MM.1S (cell line): ENCODE data around the gene COG5.
"Not testable (repeated sequence)": the region's sequence is repeated elsewhere in the genome, so short reads cannot be mapped to it uniquely, and the experiment has no call there.

Experiments
- DNase-seq: peaks from one replicate; pipeline ENCODE4 v3.0.0-alpha.2; 2015
- H2AFZ ChIP-seq: fragments of 300-600 bp; sonication (generic); 2 replicates; pipeline ENCODE4 v1.6.0; 2016; ENCODE audit warnings: antibody characterized with exemption, low read length
- H3F3A ChIP-seq: fragments of 300-600 bp; sonication (generic); 2 replicates; pipeline ENCODE4 v1.6.1; 2016; ENCODE audit warnings: mild to moderate bottlenecking, antibody characterized with exemption, low read length, moderate library complexity, mixed read lengths; ENCODE audit not compliant: insufficient read depth
- H3K27ac ChIP-seq: fragments of 300-600 bp; sonication (generic); 2 replicates; pipeline ENCODE4 v1.5.1; 2016; ENCODE audit warnings: mild to moderate bottlenecking, low read length
- H3K27me3 ChIP-seq: fragments of 300-600 bp; sonication (generic); replicated peaks from 2 replicates; pipeline ENCODE4 v1.6.0; 2016; ENCODE audit warnings: low read length; ENCODE audit not compliant: insufficient read depth
- H3K36me3 ChIP-seq: fragments of 300-600 bp; sonication (generic); replicated peaks from 2 replicates; pipeline ENCODE4 v1.6.1; 2016; ENCODE audit warnings: mild to moderate bottlenecking, low read length, mixed read lengths; ENCODE audit not compliant: insufficient read depth
- H3K4me1 ChIP-seq: fragments of 300-600 bp; sonication (generic); 2 replicates; pipeline ENCODE4 v1.6.1; 2016; ENCODE audit warnings: low read length, mixed read lengths
- H3K4me2 ChIP-seq: fragments of 300-600 bp; sonication (generic); 2 replicates; pipeline ENCODE4 v1.6.0; 2016; ENCODE audit warnings: low read depth, low read length
- H3K4me3 ChIP-seq: fragments of 300-600 bp; sonication (generic); 2 replicates; pipeline ENCODE4 v1.5.1; 2016; ENCODE audit warnings: low read length, mixed read lengths
- H3K79me2 ChIP-seq: fragments of 300-600 bp; sonication (generic); 2 replicates; pipeline ENCODE4 v1.6.1; 2016; ENCODE audit warnings: mixed run types, low read length, mixed read lengths
- H3K9ac ChIP-seq: fragments of 300-600 bp; sonication (generic); 2 replicates; pipeline ENCODE4 v1.6.1; 2016; ENCODE audit warnings: low read length, mixed read lengths
- H3K9me2 ChIP-seq: fragments of 300-600 bp; sonication (generic); replicated peaks from 2 replicates; pipeline ENCODE4 v1.6.1; 2016; ENCODE audit warnings: mild to moderate bottlenecking, low read length, mixed read lengths; ENCODE audit not compliant: insufficient read depth
- H3K9me3 ChIP-seq: fragments of 300-600 bp; sonication (generic); replicated peaks from 2 replicates; pipeline ENCODE4 v1.6.1; 2016; ENCODE audit warnings: mild to moderate bottlenecking, low read length, mixed read lengths; ENCODE audit not compliant: insufficient read depth
- H4K20me1 ChIP-seq: fragments of 300-600 bp; sonication (generic); 2 replicates; pipeline ENCODE4 v1.6.1; 2016; ENCODE audit warnings: mild to moderate bottlenecking, low read length, moderate library complexity, mixed read lengths; ENCODE audit not compliant: insufficient read depth
- CTCF ChIP-seq: fragments of 300-600 bp; sonication (generic); IDR thresholded peaks from 2 replicates; pipeline ENCODE4 v1.5.1; 2016; ENCODE audit warnings: antibody characterized with exemption, low read length, mixed read lengths
- EZH2 ChIP-seq: fragments of 300-600 bp; sonication (generic); optimal IDR thresholded peaks from 2 replicates; pipeline ENCODE3; 2017; ENCODE audit warnings: low read depth, mild to moderate bottlenecking, antibody characterized with exemption, low read length, mixed read lengths
- EZH2phosphoT487 ChIP-seq: fragments of 300-600 bp; sonication (generic); IDR thresholded peaks from 2 replicates; pipeline ENCODE4 v1.6.1; 2018; ENCODE audit warnings: antibody characterized with exemption, low read length

COG5 gene

GRCh38 chr7:107160389-107160788 lies 403.3 kb downstream of the COG5 start:
- Histone ChIP-seq H3K79me2 (no peaks in the 10 kb centered on the region), H4K20me1 (no peaks in the 10 kb centered on the region), H3K4me1 (no peaks in the 10 kb centered on the region), H3K4me2 (no peak overlapping the region), H3K4me3 (no peak overlapping the region), H3K27ac (no peak overlapping the region), H3F3A (no peaks in the 10 kb centered on the region), H3K9ac (no peak overlapping the region), H3K9me3 (no peaks in the 10 kb centered on the region), H3K36me3 (no peaks in the 10 kb centered on the region), H2AFZ (no peak overlapping the region), H3K27me3 (no peaks in the 10 kb centered on the region), H3K9me2 (no peaks in the 10 kb centered on the region)
- no peak for DNase-seq
- TF ChIP-seq EZH2 (no peak), CTCF (no peak), EZH2phosphoT487 (no peak)

DNA sequence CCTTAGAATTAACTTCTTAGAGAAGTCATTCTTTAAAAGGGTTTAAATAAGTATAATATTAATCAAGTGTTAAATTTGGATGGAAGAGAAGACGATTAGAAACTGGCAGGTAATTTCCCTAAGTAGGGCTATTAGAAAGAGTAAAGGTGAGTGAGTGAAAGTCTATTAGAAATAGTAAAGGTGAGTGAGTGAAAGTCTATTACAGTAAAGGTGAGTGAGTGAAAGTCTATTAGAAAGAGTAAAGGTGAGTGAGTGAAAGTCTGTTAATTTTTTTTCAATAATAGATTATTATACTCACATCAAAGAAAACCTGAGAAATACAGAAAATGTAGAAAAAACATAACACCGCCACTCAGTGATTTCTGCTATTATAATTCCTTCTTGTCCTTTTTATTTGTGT lies 405.7 kb downstream of the COG5 start:
- Histone ChIP-seq H3K36me3 (no peaks in the 10 kb centered on the region), H3K4me1 (no peaks in the 10 kb centered on the region), H3K79me2 (no peaks in the 10 kb centered on the region), H3K9me2 (no peaks in the 10 kb centered on the region), H2AFZ (no peak overlapping the region), H3K27me3 (no peaks in the 10 kb centered on the region), H3K4me3 (no peak overlapping the region), H4K20me1 (no peaks in the 10 kb centered on the region), H3K4me2 (no peak overlapping the region), H3K27ac (no peak overlapping the region), H3K9me3 (no peaks in the 10 kb centered on the region), H3F3A (no peaks in the 10 kb centered on the region), H3K9ac (no peak overlapping the region)
- TF ChIP-seq CTCF = no peak
- no peak for DNase-seq

DNA sequence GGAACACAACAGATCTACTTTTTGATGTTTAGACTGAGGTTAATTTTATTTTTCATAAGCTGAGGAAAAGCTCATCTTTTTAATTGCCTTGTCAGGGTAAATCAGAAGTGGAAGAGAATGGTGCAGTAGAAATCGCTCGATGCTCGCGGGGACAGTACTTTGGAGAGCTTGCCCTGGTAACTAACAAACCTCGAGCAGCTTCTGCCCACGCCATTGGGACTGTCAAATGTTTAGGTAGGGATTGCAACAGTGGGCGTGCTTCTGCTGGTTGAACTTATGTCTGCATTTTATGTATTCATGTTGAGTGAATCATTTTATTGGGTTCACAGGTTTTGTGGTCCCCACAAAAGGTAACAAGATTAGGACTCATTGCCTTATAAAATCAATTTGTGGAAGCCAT lies 406.6 kb downstream of the COG5 start:
- H3K4me1 ChIP-seq = no peaks in the 10 kb centered on the region
- H3F3A ChIP-seq = no peaks in the 10 kb centered on the region
- H3K9me3 ChIP-seq = no peaks in the 10 kb centered on the region
- no peaks in the 10 kb centered on the region for H3K79me2 ChIP-seq
- H3K27me3 ChIP-seq = no peaks in the 10 kb centered on the region
- H3K4me2 ChIP-seq = no peak overlapping the region
- no peaks in the 10 kb centered on the region for H4K20me1 ChIP-seq
- H2AFZ ChIP-seq = no peak overlapping the region
- H3K36me3 ChIP-seq = no peaks in the 10 kb centered on the region
- H3K9ac ChIP-seq = no peak overlapping the region
- TF ChIP-seq EZH2 (no peak), EZH2phosphoT487 (no peak), CTCF (no peak)
- no peak for DNase-seq
- no peak overlapping the region for H3K4me3 ChIP-seq
- H3K9me2 ChIP-seq = no peaks in the 10 kb centered on the region
- H3K27ac ChIP-seq = no peak overlapping the region

- not testable (repeated sequence) for H3F3A ChIP-seq, H4K20me1 ChIP-seq, H3K27ac ChIP-seq, H3K9me2 ChIP-seq, H3K27me3 ChIP-seq, H3K4me3 ChIP-seq, DNase-seq, H2AFZ ChIP-seq, H3K4me1 ChIP-seq, H3K79me2 ChIP-seq, H3K4me2 ChIP-seq, H3K9ac ChIP-seq, H3K36me3 ChIP-seq, H3K9me3 ChIP-seq
Observed at GRCh38 chr7:107155726-107156125, 408.0 kb downstream of the COG5 start.
